ENCODE data around the gene MYCBPAP. TPM values are rescaled to one million over a fixed set of nuclear protein-coding genes. Genes with fewer than 3 reads are reported as not detected.
A peak's percentile ranks its signal among the peaks of the same experiment; 100 is the strongest.

The MYCBPAP gene
- polyA plus RNA-seq, 2 of the 4 experiments (the other 2 are of a cell fraction): 0.93 to 2.5 TPM

GRCh38 chr17:50476545-50477315 lies 31.5 kb upstream of the MYCBPAP start:
- H3K4me2 ChIP-seq: no peak overlapping the region
- DNase-seq (ENCODE audit: low read depth in 1 of 2, low spot score in 1 of 2): no peak
- TF ChIP-seq CEBPB (IDR thresholded peaks at IDR 0.05): no peak
- TF ChIP-seq TFCP2L1 (CRISPR knock-in tag; IDR thresholded peaks at IDR 0.05): no peak
- no peak for TF ChIP-seq FOSB (CRISPR knock-in tag; IDR thresholded peaks at IDR 0.05)
- TF ChIP-seq TP53 (CRISPR knock-in tag; IDR thresholded peaks at IDR 0.05): no peak
- no peak for TF ChIP-seq NPAS2 (CRISPR knock-in tag; IDR thresholded peaks at IDR 0.05; ENCODE audit: borderline replicate concordance)
- no peak for TF ChIP-seq ESRRA (IDR thresholded peaks at IDR 0.05; ENCODE audit: borderline replicate concordance, low read length)
- no peak for TF ChIP-seq NR3C1 (IDR thresholded peaks at IDR 0.05)
- TF ChIP-seq ATOH8 (CRISPR knock-in tag; IDR thresholded peaks at IDR 0.05; ENCODE audit: low read depth): no peak
- peaks cover 19% of the 10 kb centered on the region for H3K4me1 ChIP-seq
- no peak overlapping the region for H3K4me3 ChIP-seq
- no peak for ATAC-seq
- WGBS (ENCODE audit: missing lambda C conversion rate): 80% methylated on average over 18 of the region's 18 CpGs
- no peak for FAIRE-seq
- H3K9me3 ChIP-seq: no peaks in the 10 kb centered on the region
- H3K27ac ChIP-seq: no peak overlapping the region
- POLR2A ChIA-PET: no interaction called here
- CTCF ChIA-PET: interaction anchor here (0.6 to 10.0 kb wide), 9 partner anchors 15 to 276 kb away, joined by 3 to 238 read pairs (median 4); partner anchors contain the start of genes CHAD, COL1A1 and LUC7L3

- H3K27ac ChIP-seq: peak overlapping the region; percentile 79 to 91
- ATAC-seq (no peak), DNase-seq (ENCODE audit: low read depth in 1 of 2, low spot score in 1 of 2) (no peak), FAIRE-seq (no peak)
- H3K4me1 ChIP-seq: peaks cover 27% of the 10 kb centered on the region
- peak overlapping the region; percentile 76 for H3K4me2 ChIP-seq
- CTCF ChIA-PET: interaction anchor here (0.6 to 10.0 kb wide), 26 partner anchors 10 to 383 kb away, joined by 3 to 238 read pairs (median 4); partner anchors contain the start of genes CHAD, COL1A1, LRRC59 and WFIKKN2
- H3K4me3 ChIP-seq: peak overlapping the region; percentile 65; the same call in 1 of the 3 replicates
- H3K9me3 ChIP-seq: no peaks in the 10 kb centered on the region
- 86% methylated on average over 7 of the region's 7 CpGs for WGBS (ENCODE audit: missing lambda C conversion rate)
- no peak for TF ChIP-seq BCL3 (IDR thresholded peaks at IDR 0.05)
- TF ChIP-seq BHLHE40 (IDR thresholded peaks at IDR 0.05; ENCODE audit: low read depth, low read length): no peak
- no peak for TF ChIP-seq HOXB13 (CRISPR knock-in tag; IDR thresholded peaks at IDR 0.05; ENCODE audit: low read depth)
- no peak for TF ChIP-seq JUN (IDR thresholded peaks at IDR 0.05)
- no peak for TF ChIP-seq MAX (IDR thresholded peaks at IDR 0.05)
- no peak for TF ChIP-seq REST (IDR thresholded peaks at IDR 0.05)
- no peak for TF ChIP-seq HEYL (CRISPR knock-in tag; IDR thresholded peaks at IDR 0.05)
- no peak for TF ChIP-seq TP53 (CRISPR knock-in tag; IDR thresholded peaks at IDR 0.05)
- no peak for TF ChIP-seq RCOR1 (IDR thresholded peaks at IDR 0.05; ENCODE audit: low read depth, low read length)
- TF ChIP-seq NPAS2 (CRISPR knock-in tag; IDR thresholded peaks at IDR 0.05; ENCODE audit: borderline replicate concordance): no peak
- TF ChIP-seq USF2 (IDR thresholded peaks at IDR 0.05): no peak
- no peak for TF ChIP-seq E2F6 (IDR thresholded peaks at IDR 0.05; ENCODE audit: borderline replicate concordance, low read depth)
- TF ChIP-seq MYC (IDR thresholded peaks at IDR 0.05; ENCODE audit: borderline replicate concordance, low read length): no peak
- no peak for TF ChIP-seq NR3C1 (IDR thresholded peaks at IDR 0.05)
- TF ChIP-seq CBX8 (IDR thresholded peaks at IDR 0.05): no peak
- no peak for TF ChIP-seq RAD21 (conservative IDR thresholded peaks at IDR 0.05 in 1 of 2, IDR thresholded peaks at IDR 0.05 in 1 of 2)
- no peak for TF ChIP-seq EHMT2 (IDR thresholded peaks at IDR 0.05; ENCODE audit: low read depth)
- POLR2A ChIA-PET: interaction anchor here (0.6 kb wide), 1 partner anchor 53 kb away, joined by 4 read pairs; no protein-coding TSS in a partner anchor
Measured at GRCh38 chr17:50477976-50478375, 30.3 kb upstream of the MYCBPAP start.

All from A549 (cell line).